Caco-2 (cell line): ENCODE measurements around the gene LRRTM4. TPM values are rescaled to one million over a fixed set of nuclear protein-coding genes. Genes with fewer than 3 reads are reported as not detected.

ENCODE experiments used
- BruUV-seq: library from RNA; stranded (reverse); fragments of 400-500 nt; replicated peaks from 2 replicates; lab custom pipeline; 2021; lab: Mats Ljungman, UMichigan
- CTCF ChIA-PET: fragments of 300-600 bp; sonication (Branson Sonifier 250); formaldehyde crosslinking; loops from one replicate; lab custom pipeline; 2022; ENCODE audit warnings: antibody characterized with exemption; lab: Charles Lee
- POLR2A ChIA-PET: fragments of 300-600 bp; sonication (Branson Sonifier 250); formaldehyde crosslinking; loops from one replicate; lab custom pipeline; 2022; ENCODE audit warnings: antibody characterized with exemption; lab: Charles Lee
- DNase-seq, 2 experiments: peaks; one replicate each; pipeline versions ENCODE4 v3.0.0 to v3.0.0-alpha.2; 2020 to 2022
- H3K27me3 ChIP-seq: replicated peaks from 2 replicates; pipeline ENCODE4 v1.6.0; 2011; ENCODE audit warnings: low read length; ENCODE audit not compliant: control insufficient read depth, insufficient read depth
- H3K36me3 ChIP-seq: 2 replicates; pipeline ENCODE4 v1.5.1; 2011; ENCODE audit warnings: low read length; ENCODE audit not compliant: control insufficient read depth, insufficient read depth
- H3K4me1 ChIP-seq: fragments of 250-450 bp; sonication (Bioruptor Pico); 2 replicates; pipeline ENCODE4 v1.5.1; 2020; ENCODE audit warnings: mild to moderate bottlenecking
- H3K4me3 ChIP-seq: 2 replicates; pipeline ENCODE4 v1.5.1; 2011; ENCODE audit warnings: low read depth, mild to moderate bottlenecking, control low read depth, low read length
- H3K9me3 ChIP-seq: fragments of 250-450 bp; sonication (Bioruptor Pico); 2 replicates; pipeline ENCODE4 v1.5.1; 2020; ENCODE audit warnings: mild to moderate bottlenecking, moderate library complexity
- H3K27ac Mint-ChIP-seq: one replicate; pipeline ENCODE4 v1.8.0; 2022; ENCODE audit warnings: mixed read lengths; ENCODE audit not compliant: unreplicated experiment
- H3K27me3 Mint-ChIP-seq: one replicate; pipeline ENCODE4 v1.8.0; 2022; ENCODE audit warnings: mixed read lengths; ENCODE audit not compliant: insufficient read depth, unreplicated experiment
- H3K36me3 Mint-ChIP-seq: one replicate; pipeline ENCODE4 v1.8.0; 2022; ENCODE audit warnings: mild to moderate bottlenecking, mixed read lengths; ENCODE audit not compliant: insufficient read depth, unreplicated experiment
- H3K4me1 Mint-ChIP-seq: one replicate; pipeline ENCODE4 v1.8.0; 2022; ENCODE audit warnings: low read depth, mixed read lengths; ENCODE audit not compliant: unreplicated experiment
- H3K4me3 Mint-ChIP-seq: one replicate; pipeline ENCODE4 v1.8.0; 2022; ENCODE audit warnings: mild to moderate bottlenecking, moderate library complexity, mixed read lengths; ENCODE audit not compliant: unreplicated experiment
- H3K9me3 Mint-ChIP-seq: one replicate; pipeline ENCODE4 v1.8.0; 2022; ENCODE audit warnings: mixed read lengths; ENCODE audit not compliant: unreplicated experiment
- intact Hi-C: fragments of 100-400 bp; cut with micrococcal nuclease; formaldehyde crosslinking; loops from one replicate; pipeline ENCODE4 v1.10.0; 2022; ENCODE audit not compliant: unreplicated experiment
- total RNA-seq: library from RNA; stranded (reverse); gene quantifications from 2 replicates; pipeline ENCODE4 v1.2.3, GENCODE V29; 2022
- TF ChIP-seq, protein P1 (sequence below), 2 experiments: fragments of 200-600 bp in 1 of 2; IDR thresholded peaks; 1 replicate in 1 of 2; 2 replicates in 1 of 2; pipeline versions ENCODE4 v1.5.1 to v1.8.0; 2011 to 2022; ENCODE audit warnings: antibody characterized with exemption in 1 of 2, control low read depth in 1 of 2, inconsistent platforms in 1 of 2, low read depth in 1 of 2, low read length in 1 of 2, mild to moderate bottlenecking in 1 of 2, moderate library complexity in 1 of 2; ENCODE audit not compliant: insufficient read depth in 1 of 2, severe bottlenecking in 1 of 2, unreplicated experiment in 1 of 2

The LRRTM4 gene
- total RNA-seq, 1 experiment from 2014 or later, result 0.32 TPM

- H3K36me3 ChIP-seq, result no peaks in the 10 kb centered on the region
- Mint-ChIP-seq H3K36me3 (no peaks in the 10 kb centered on the region), H3K9me3 (no peaks in the 10 kb centered on the region), H3K27me3 (no peaks in the 10 kb centered on the region), H3K27ac (no peak overlapping the region), H3K4me1 (peaks cover 13% of the 10 kb centered on the region), H3K4me3 (no peak overlapping the region)
- H3K9me3 ChIP-seq, result no peaks in the 10 kb centered on the region; the same call in 1 of the 2 replicates
- no peaks in the 10 kb centered on the region for H3K27me3 ChIP-seq
- CTCF ChIA-PET, result no interaction called here
- TF ChIP-seq, protein P1, sequence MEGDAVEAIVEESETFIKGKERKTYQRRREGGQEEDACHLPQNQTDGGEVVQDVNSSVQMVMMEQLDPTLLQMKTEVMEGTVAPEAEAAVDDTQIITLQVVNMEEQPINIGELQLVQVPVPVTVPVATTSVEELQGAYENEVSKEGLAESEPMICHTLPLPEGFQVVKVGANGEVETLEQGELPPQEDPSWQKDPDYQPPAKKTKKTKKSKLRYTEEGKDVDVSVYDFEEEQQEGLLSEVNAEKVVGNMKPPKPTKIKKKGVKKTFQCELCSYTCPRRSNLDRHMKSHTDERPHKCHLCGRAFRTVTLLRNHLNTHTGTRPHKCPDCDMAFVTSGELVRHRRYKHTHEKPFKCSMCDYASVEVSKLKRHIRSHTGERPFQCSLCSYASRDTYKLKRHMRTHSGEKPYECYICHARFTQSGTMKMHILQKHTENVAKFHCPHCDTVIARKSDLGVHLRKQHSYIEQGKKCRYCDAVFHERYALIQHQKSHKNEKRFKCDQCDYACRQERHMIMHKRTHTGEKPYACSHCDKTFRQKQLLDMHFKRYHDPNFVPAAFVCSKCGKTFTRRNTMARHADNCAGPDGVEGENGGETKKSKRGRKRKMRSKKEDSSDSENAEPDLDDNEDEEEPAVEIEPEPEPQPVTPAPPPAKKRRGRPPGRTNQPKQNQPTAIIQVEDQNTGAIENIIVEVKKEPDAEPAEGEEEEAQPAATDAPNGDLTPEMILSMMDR (IDR thresholded peaks at IDR 0.05; ENCODE audit: insufficient read depth in 1 of 2, low read depth in 1 of 2, low read length in 1 of 2, severe bottlenecking in 1 of 2, unreplicated experiment in 1 of 2), result no peak
- BruUV-seq, result no TSS peak
- no peak for DNase-seq
- intact Hi-C loops, result no loop called here
- POLR2A ChIA-PET, result no interaction called here
- H3K4me1 ChIP-seq, result peaks cover 19% of the 10 kb centered on the region
- H3K4me3 ChIP-seq, result no peak overlapping the region
These were observed 44.4 kb upstream of the LRRTM4 start for GRCh38 chr2:77566582-77566981.

- no peak for DNase-seq
- H3K4me1 ChIP-seq, result peaks cover 19% of the 10 kb centered on the region
- H3K4me3 Mint-ChIP-seq, result no peak overlapping the region
- H3K27ac Mint-ChIP-seq, result no peak overlapping the region
- peaks cover 13% of the 10 kb centered on the region for H3K4me1 Mint-ChIP-seq
- H3K27me3 ChIP-seq, result no peaks in the 10 kb centered on the region
- no peaks in the 10 kb centered on the region for H3K36me3 ChIP-seq
- no peaks in the 10 kb centered on the region; the same call in 1 of the 2 replicates for H3K9me3 ChIP-seq
- intact Hi-C loops, result no loop called here
- CTCF ChIA-PET, result no interaction called here
- no peak overlapping the region for H3K4me3 ChIP-seq
- POLR2A ChIA-PET, result no interaction called here
- TF ChIP-seq, protein P1 (IDR thresholded peaks at IDR 0.05; ENCODE audit: insufficient read depth in 1 of 2, low read depth in 1 of 2, low read length in 1 of 2, severe bottlenecking in 1 of 2, unreplicated experiment in 1 of 2), result no peak
- BruUV-seq, result no TSS peak
- no peaks in the 10 kb centered on the region for H3K9me3 Mint-ChIP-seq
- H3K36me3 Mint-ChIP-seq, result no peaks in the 10 kb centered on the region
- no peaks in the 10 kb centered on the region for H3K27me3 Mint-ChIP-seq
These were observed 44.0 kb upstream of the LRRTM4 start for GRCh38 chr2:77566131-77566530.

DNA sequence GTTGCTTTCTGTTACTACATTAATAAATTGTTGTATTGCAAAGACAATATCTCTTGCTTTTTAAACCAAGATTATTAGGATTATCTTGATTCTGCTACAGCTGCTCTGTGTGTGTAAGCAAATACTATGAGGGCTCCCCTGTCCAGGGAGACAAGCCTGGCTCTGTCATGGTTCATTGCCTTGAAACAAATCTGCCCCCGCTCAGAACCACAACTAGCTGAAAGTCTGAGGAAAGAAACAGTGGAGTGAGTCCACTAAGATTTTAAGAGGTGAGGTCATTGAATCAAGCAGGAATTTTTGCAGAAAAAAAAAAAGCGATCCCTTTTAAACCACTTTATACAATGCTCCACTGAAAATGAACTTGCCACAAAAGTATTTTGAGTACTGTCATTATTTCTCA is 30.8 kb upstream of the LRRTM4 start:
- H3K4me3 Mint-ChIP-seq, result no peak overlapping the region
- no peak for DNase-seq
- intact Hi-C loops, result no loop called here
- Histone ChIP-seq H3K4me1 (no peaks in the 10 kb centered on the region), H3K4me3 (no peak overlapping the region), H3K9me3 (no peaks in the 10 kb centered on the region), H3K36me3 (no peaks in the 10 kb centered on the region), H3K27me3 (no peaks in the 10 kb centered on the region)
- H3K27ac Mint-ChIP-seq, result no peak overlapping the region
- no peaks in the 10 kb centered on the region for H3K27me3 Mint-ChIP-seq
- BruUV-seq, result no TSS peak
- no peaks in the 10 kb centered on the region for H3K9me3 Mint-ChIP-seq
- ChIA-PET POLR2A (no interaction called here), CTCF (interaction anchor here (0.7 kb wide), 1 partner anchor 169 kb away, joined by 3 read pairs; no protein-coding TSS in a partner anchor)
- TF ChIP-seq, protein P1 (IDR thresholded peaks at IDR 0.05; ENCODE audit: insufficient read depth in 1 of 2, low read depth in 1 of 2, low read length in 1 of 2, severe bottlenecking in 1 of 2, unreplicated experiment in 1 of 2), result no peak
- no peaks in the 10 kb centered on the region for H3K36me3 Mint-ChIP-seq
- no peaks in the 10 kb centered on the region for H3K4me1 Mint-ChIP-seq
